ENCODE results near the gene DPYD.

Gene DPYD

DNA sequence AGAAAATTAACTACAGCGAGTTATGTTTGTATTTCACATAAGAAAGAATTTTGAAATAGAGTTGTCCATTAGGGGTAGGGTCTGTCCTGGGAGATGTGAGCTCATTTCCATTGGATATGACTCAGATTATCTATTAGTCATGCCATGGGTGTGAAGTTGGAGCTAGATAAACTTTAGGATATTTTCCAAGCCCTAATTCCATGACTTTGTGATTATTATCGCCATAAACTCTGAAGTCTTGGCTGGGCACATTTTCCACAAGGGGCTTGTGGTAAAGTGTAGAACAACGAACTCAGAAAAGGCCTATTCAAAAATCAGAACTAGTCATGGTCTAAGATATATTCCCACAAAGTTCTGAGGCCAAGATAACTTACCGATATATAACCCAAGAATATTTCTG, 396.6 kb downstream of the DPYD start:
- no peaks in the 10 kb centered on the region for H3K27me3 ChIP-seq (replicated peaks; ENCODE audit: insufficient read depth, low read length)

DNA sequence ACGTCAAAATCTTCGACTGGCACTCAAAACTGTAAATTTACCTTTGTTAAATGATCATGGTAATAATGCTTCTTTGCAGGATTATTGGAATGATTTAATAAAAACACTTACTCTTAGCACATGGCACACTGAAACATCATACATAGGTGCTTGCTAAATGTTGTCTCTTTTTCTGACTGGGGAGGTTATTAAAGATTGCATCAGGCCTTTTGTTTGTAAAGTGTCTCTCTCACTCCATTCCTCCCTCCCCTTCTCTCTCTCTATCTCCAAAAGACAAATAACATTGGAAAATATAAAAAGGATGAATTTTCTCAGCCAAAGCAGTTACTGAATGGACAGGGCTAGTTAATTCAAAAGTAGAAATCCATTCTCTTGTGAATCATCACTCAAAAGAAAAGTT, 404.2 kb downstream of the DPYD start:
- Histone ChIP-seq H3K4me2 (ENCODE audit: low read depth, low read length) (no peak overlapping the region), H2AFZ (ENCODE audit: low read length) (no peak overlapping the region), H3K4me1 (ENCODE audit: low read length) (no peaks in the 10 kb centered on the region), H3K9me3 (replicated peaks; ENCODE audit: insufficient read depth, low read length) (no peaks in the 10 kb centered on the region), H3K9me2 (replicated peaks; ENCODE audit: insufficient read depth, low read length) (no peaks in the 10 kb centered on the region), H3F3A (ENCODE audit: insufficient read depth, low read length) (no peaks in the 10 kb centered on the region), H3K79me2 (ENCODE audit: low read length) (no peaks in the 10 kb centered on the region), H3K27me3 (replicated peaks; ENCODE audit: insufficient read depth, low read length) (no peaks in the 10 kb centered on the region), H3K36me3 (replicated peaks; ENCODE audit: insufficient read depth, low read length) (no peaks in the 10 kb centered on the region), H4K20me1 (ENCODE audit: insufficient read depth, low read length) (no peaks in the 10 kb centered on the region), H3K27ac (ENCODE audit: low read length) (no peak overlapping the region), H3K9ac (ENCODE audit: low read length) (no peak overlapping the region), H3K4me3 (ENCODE audit: low read length) (no peak overlapping the region)
- no peak for DNase-seq
- TF ChIP-seq EZH2 (optimal IDR thresholded peaks at IDR 0.05; ENCODE audit: low read depth, low read length) = no peak
- no peak for TF ChIP-seq EZH2phosphoT487 (IDR thresholded peaks at IDR 0.05; ENCODE audit: low read length)
- TF ChIP-seq, protein P1, sequence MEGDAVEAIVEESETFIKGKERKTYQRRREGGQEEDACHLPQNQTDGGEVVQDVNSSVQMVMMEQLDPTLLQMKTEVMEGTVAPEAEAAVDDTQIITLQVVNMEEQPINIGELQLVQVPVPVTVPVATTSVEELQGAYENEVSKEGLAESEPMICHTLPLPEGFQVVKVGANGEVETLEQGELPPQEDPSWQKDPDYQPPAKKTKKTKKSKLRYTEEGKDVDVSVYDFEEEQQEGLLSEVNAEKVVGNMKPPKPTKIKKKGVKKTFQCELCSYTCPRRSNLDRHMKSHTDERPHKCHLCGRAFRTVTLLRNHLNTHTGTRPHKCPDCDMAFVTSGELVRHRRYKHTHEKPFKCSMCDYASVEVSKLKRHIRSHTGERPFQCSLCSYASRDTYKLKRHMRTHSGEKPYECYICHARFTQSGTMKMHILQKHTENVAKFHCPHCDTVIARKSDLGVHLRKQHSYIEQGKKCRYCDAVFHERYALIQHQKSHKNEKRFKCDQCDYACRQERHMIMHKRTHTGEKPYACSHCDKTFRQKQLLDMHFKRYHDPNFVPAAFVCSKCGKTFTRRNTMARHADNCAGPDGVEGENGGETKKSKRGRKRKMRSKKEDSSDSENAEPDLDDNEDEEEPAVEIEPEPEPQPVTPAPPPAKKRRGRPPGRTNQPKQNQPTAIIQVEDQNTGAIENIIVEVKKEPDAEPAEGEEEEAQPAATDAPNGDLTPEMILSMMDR (IDR thresholded peaks at IDR 0.05; ENCODE audit: low read length) = no peak

More for the DNA sequence above, 396.6 kb downstream of the DPYD start:
- H3K4me2 ChIP-seq (ENCODE audit: low read depth, low read length) = no peak overlapping the region
- no peaks in the 10 kb centered on the region for H4K20me1 ChIP-seq (ENCODE audit: insufficient read depth, low read length)
- H3K27ac ChIP-seq (ENCODE audit: low read length) = no peak overlapping the region
- H3K4me3 ChIP-seq (ENCODE audit: low read length) = no peak overlapping the region
- H3K9me3 ChIP-seq (replicated peaks; ENCODE audit: insufficient read depth, low read length) = no peaks in the 10 kb centered on the region
- H2AFZ ChIP-seq (ENCODE audit: low read length) = no peak overlapping the region
- no peaks in the 10 kb centered on the region for H3K9me2 ChIP-seq (replicated peaks; ENCODE audit: insufficient read depth, low read length)
- TF ChIP-seq, protein P1 (IDR thresholded peaks at IDR 0.05; ENCODE audit: low read length) = no peak
- TF ChIP-seq EZH2 (optimal IDR thresholded peaks at IDR 0.05; ENCODE audit: low read depth, low read length) = no peak
- TF ChIP-seq EZH2phosphoT487 (IDR thresholded peaks at IDR 0.05; ENCODE audit: low read length) = no peak
- no peaks in the 10 kb centered on the region for H3K79me2 ChIP-seq (ENCODE audit: low read length)
- H3F3A ChIP-seq (ENCODE audit: insufficient read depth, low read length) = no peaks in the 10 kb centered on the region
- no peak overlapping the region for H3K9ac ChIP-seq (ENCODE audit: low read length)
- H3K4me1 ChIP-seq (ENCODE audit: low read length) = no peaks in the 10 kb centered on the region
- DNase-seq = no peak
- H3K36me3 ChIP-seq (replicated peaks; ENCODE audit: insufficient read depth, low read length) = no peaks in the 10 kb centered on the region

DNA sequence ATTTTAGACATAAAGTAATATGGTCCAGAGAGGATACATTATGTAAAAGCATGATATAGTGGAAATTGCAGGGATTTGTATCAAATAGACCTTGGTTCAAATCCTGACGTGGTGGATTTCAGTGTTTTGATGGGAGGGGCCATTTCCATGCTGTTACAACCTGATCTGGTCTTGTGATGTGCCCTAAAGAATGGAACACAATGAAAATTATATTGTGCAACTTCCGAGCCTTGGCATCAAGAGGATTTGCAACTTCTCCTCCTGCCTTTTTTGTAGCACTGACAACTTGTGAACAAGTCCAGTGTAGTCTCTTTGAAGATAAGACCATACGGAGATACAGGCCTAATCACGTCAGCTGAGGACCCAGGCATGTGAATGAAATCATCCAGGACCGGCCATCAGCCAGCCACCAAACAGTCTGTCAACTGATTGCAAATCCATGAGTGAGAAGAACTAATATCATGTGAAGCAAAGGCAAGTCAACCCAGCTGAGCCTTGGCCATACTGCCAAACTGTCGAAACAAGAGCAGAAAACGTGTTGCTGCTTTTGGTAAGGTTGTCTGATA, 412.1 kb downstream of the DPYD start:
- Histone ChIP-seq H2AFZ (ENCODE audit: low read length) (no peak overlapping the region), H3K4me3 (ENCODE audit: low read length) (no peak overlapping the region), H3K27me3 (replicated peaks; ENCODE audit: insufficient read depth, low read length) (no peaks in the 10 kb centered on the region), H3F3A (ENCODE audit: insufficient read depth, low read length) (no peaks in the 10 kb centered on the region), H3K9me2 (replicated peaks; ENCODE audit: insufficient read depth, low read length) (no peaks in the 10 kb centered on the region), H3K4me1 (ENCODE audit: low read length) (no peaks in the 10 kb centered on the region), H3K27ac (ENCODE audit: low read length) (no peak overlapping the region), H4K20me1 (ENCODE audit: insufficient read depth, low read length) (no peaks in the 10 kb centered on the region), H3K9ac (ENCODE audit: low read length) (no peak overlapping the region), H3K36me3 (replicated peaks; ENCODE audit: insufficient read depth, low read length) (no peaks in the 10 kb centered on the region), H3K9me3 (replicated peaks; ENCODE audit: insufficient read depth, low read length) (no peaks in the 10 kb centered on the region), H3K79me2 (ENCODE audit: low read length) (no peaks in the 10 kb centered on the region), H3K4me2 (ENCODE audit: low read depth, low read length) (no peak overlapping the region)
- DNase-seq = no peak
- TF ChIP-seq, protein P1 (IDR thresholded peaks at IDR 0.05; ENCODE audit: low read length) = no peak
- TF ChIP-seq EZH2phosphoT487 (IDR thresholded peaks at IDR 0.05; ENCODE audit: low read length) (no peak), EZH2 (optimal IDR thresholded peaks at IDR 0.05; ENCODE audit: low read depth, low read length) (no peak)
